Lower lobe of right lung (tissue), 2 donors: ENCODE measurements around the gene SLF2. TPM values are rescaled to one million over a fixed set of nuclear protein-coding genes. Genes with fewer than 3 reads are reported as not detected.
A peak's percentile ranks its signal among the peaks of the same experiment; 100 is the strongest.

Source experiments
- ATAC-seq, 2 donors: fragments of 200-7000 bp; cut with Tn5 transposase; one replicate each; pipeline ENCODE4 v1.9.1; 2020 to 2022; ENCODE audit warnings: mild to moderate bottlenecking in 2 of 2, moderate library complexity in 2 of 2
- DNase-seq: peaks from one replicate; pipeline ENCODE4 v3.0.0-alpha.2; 2020
- H3K27ac ChIP-seq: fragments of 200-600 bp; one replicate; pipeline ENCODE4 v1.8.0; 2022
- H3K27me3 ChIP-seq: fragments of 200-600 bp; one replicate; pipeline ENCODE4 v1.8.0; 2022; ENCODE audit warnings: low read depth
- H3K36me3 ChIP-seq: fragments of 200-600 bp; one replicate; pipeline ENCODE4 v1.8.0; 2022; ENCODE audit warnings: mild to moderate bottlenecking
- H3K4me1 ChIP-seq: fragments of 200-600 bp; one replicate; pipeline ENCODE4 v1.8.0; 2022
- H3K4me3 ChIP-seq: fragments of 200-600 bp; one replicate; pipeline ENCODE4 v1.8.0; 2022; ENCODE audit warnings: mild to moderate bottlenecking
- H3K9me3 ChIP-seq: fragments of 200-600 bp; one replicate; pipeline ENCODE4 v1.8.0; 2022
- intact Hi-C: fragments of 100-400 bp; cut with DNase I; formaldehyde crosslinking; loops from one replicate; pipeline ENCODE4 v1.11.0; 2022
- total RNA-seq: library from RNA; stranded (reverse); fragmentation: NEBNext Ultra II Directional; extraction: Animal tissue kit (Norgen Biotek cat#: 25700); gene quantifications from one replicate; pipeline ENCODE4 v1.2.1, GENCODE V29; 2021
- TF ChIP-seq, protein P1 (sequence below): fragments of 200-600 bp; IDR thresholded peaks from one replicate; pipeline ENCODE4 v1.8.0; 2022; ENCODE audit warnings: antibody characterized with exemption, mild to moderate bottlenecking
- donor health status: DM: no; HTN: yes; CAD: no; lungs with severe emphysema.

The SLF2 gene
- total RNA-seq, 1 donor from 2014 or later: 34.4 TPM

DNA sequence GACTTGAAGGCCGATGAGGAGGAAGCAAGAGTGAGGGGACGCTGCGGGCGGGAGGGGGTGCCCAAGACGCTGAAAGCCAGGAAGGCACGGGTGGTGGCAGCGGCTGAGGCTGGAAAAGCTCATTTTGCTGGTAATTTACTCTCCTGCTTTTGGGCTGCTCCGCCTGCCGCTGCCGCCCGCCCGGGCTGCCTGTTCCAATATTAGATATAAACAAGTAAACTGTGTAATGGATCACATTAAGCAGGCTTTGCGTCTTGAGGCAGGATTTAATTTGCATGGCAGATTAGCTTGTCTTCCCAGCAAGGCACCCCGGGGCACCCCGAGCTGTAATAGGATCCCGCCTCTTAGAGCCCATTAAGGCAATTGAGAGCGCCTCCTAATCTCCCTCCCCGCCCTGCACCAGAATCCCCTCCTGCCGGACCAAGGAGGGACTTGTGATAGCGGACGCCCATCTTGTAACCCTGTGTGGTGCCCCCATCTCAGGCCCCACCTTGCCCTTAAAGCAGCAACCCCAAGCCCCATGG, 46.1 kb upstream of the SLF2 start:
- no peak overlapping the region for H3K4me3 ChIP-seq
- intact Hi-C loops: no loop called here
- H3K4me1 ChIP-seq: no peaks in the 10 kb centered on the region
- no peak overlapping the region for H3K27ac ChIP-seq
- TF ChIP-seq, protein P1, sequence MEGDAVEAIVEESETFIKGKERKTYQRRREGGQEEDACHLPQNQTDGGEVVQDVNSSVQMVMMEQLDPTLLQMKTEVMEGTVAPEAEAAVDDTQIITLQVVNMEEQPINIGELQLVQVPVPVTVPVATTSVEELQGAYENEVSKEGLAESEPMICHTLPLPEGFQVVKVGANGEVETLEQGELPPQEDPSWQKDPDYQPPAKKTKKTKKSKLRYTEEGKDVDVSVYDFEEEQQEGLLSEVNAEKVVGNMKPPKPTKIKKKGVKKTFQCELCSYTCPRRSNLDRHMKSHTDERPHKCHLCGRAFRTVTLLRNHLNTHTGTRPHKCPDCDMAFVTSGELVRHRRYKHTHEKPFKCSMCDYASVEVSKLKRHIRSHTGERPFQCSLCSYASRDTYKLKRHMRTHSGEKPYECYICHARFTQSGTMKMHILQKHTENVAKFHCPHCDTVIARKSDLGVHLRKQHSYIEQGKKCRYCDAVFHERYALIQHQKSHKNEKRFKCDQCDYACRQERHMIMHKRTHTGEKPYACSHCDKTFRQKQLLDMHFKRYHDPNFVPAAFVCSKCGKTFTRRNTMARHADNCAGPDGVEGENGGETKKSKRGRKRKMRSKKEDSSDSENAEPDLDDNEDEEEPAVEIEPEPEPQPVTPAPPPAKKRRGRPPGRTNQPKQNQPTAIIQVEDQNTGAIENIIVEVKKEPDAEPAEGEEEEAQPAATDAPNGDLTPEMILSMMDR: no peak
- H3K9me3 ChIP-seq: no peaks in the 10 kb centered on the region
- no peaks in the 10 kb centered on the region for H3K36me3 ChIP-seq
- no peak for ATAC-seq
- H3K27me3 ChIP-seq: peaks cover 43% of the 10 kb centered on the region
- no peak for DNase-seq

DNA sequence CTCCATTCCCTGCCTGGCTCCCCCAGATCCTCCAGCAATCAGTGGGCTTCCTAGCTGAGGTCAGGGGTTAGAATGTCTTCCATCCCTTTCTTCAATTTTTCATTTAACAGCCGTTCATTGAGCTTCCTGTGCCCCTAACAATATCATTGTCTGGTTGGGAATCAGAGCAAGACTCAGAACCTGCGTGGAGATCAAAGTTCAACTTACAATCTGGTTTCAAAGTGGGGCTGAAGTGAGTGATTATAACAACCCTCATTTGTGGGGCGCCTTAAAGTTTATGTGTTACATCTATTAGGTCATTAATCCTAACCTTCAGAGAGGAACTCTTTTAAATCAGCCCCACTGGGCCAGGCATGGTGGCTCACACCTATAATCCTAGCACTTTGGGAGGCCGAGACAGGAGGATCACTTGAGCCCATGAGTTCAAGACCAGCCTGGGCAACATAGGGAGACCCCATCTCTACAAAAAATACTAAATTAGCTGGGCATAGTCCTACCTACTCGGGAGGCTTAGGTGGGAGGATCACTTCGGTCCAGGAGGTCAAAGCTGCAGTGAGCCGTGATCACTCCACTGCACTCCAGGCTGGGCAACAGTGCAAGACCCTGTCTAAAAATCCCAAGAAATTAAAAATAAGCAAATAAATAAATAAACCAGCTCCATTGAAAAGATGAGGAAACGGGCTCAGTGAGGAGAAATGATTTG, 45.4 kb upstream of the SLF2 start:
- H3K4me3 ChIP-seq: no peak overlapping the region
- H3K36me3 ChIP-seq: no peaks in the 10 kb centered on the region
- no peak overlapping the region for H3K27ac ChIP-seq
- DNase-seq (no peak), ATAC-seq (no peak)
- H3K4me1 ChIP-seq: no peaks in the 10 kb centered on the region
- intact Hi-C loops: no loop called here
- peaks cover 36% of the 10 kb centered on the region for H3K27me3 ChIP-seq
- TF ChIP-seq, protein P1: no peak
- H3K9me3 ChIP-seq: no peaks in the 10 kb centered on the region

DNA sequence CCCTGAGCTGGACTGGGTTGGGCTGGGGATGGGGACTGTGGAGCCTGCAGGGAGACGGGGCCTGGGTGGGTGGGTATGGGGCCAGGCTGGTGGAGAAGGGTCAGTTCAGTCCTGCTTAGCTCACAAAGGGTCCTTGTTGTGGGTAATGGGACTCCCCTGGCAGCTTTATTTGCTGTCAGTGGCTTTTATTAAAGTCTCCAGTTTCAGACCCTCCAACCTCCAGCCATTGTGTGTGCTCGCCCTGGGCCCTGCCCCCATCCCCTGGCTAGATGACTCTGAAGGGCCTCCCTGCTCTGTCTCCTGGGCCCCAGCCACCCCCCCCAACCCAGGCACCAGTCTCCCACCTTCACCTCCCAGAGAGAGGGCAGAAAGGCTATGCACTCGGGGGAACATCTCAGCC, 44.4 kb upstream of the SLF2 start:
- intact Hi-C loops: no loop called here
- no peaks in the 10 kb centered on the region for H3K4me1 ChIP-seq

DNA sequence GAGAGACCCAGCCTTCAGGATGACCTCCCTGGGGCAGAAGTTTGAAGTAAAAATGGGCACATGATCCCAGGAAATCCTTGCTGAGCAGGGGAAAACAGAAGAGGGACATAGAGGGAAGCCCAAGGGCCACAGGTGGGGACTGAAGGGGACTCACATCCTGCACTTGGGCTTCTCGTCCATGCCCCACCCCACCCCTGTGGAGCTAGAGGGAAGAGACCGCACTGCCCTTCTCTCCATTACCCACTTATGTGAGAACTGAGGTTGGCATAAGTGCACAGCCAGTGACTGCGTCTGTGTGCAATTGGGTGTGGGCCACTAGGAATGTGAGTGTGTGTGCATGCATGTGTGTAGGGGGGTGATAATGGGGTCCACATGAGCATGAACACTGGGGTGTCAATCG, 43.4 kb upstream of the SLF2 start:
- TF ChIP-seq, protein P1: no peak
- Histone ChIP-seq H3K4me3 (no peak overlapping the region), H3K36me3 (no peaks in the 10 kb centered on the region), H3K27ac (no peak overlapping the region), H3K27me3 (peaks cover 42% of the 10 kb centered on the region), H3K9me3 (no peaks in the 10 kb centered on the region), H3K4me1 (no peaks in the 10 kb centered on the region)
- intact Hi-C loops: no loop called here
- DNase-seq (no peak), ATAC-seq (no peak)

More for the DNA sequence above, 44.4 kb upstream of the SLF2 start:
- TF ChIP-seq, protein P1: no peak
- Histone ChIP-seq H3K4me3 (no peak overlapping the region), H3K9me3 (no peaks in the 10 kb centered on the region), H3K27me3 (peaks cover 37% of the 10 kb centered on the region), H3K27ac (no peak overlapping the region), H3K36me3 (no peaks in the 10 kb centered on the region)
- ATAC-seq (no peak), DNase-seq (no peak)

DNA sequence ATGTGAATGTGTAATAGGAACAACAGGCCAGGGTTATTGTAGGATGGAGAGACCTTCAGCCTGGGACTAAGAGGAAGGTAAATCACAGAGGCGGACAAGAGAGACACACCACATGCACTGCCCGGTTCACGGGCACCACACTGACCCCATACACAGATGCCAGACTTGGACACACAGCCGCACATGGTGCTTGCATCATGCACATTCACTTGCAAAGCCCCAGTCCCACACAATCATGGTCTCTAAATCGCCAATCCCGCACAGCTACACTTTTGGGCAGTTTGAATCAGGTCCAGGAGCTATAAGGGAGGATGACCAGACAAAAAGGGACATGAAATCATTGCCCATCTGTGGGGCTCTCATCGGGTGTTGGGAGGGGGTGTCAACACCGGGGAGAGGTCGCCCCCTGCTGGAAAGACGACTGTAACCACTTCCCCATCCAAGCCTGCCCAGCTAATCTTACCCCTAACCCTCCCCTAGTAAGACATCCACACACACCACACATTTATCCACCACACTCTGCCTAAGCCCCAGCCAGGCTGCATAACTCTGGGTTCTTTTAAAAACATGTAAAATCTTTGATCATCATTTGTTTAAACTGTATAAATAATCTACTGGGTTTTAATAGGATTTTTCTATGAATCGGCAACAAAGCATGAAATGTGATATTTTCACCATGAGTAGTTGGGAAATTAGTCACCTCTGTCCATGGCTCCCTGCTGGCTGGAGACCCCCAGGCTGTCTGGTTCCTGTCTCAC, 40.5 kb upstream of the SLF2 start:
- TF ChIP-seq, protein P1: peak; percentile 33
- no peak overlapping the region for H3K27ac ChIP-seq
- H3K36me3 ChIP-seq: no peaks in the 10 kb centered on the region
- ATAC-seq (no peak), DNase-seq (no peak)
- intact Hi-C loops: no loop called here
- no peaks in the 10 kb centered on the region for H3K9me3 ChIP-seq
- no peak overlapping the region for H3K4me3 ChIP-seq
- no peaks in the 10 kb centered on the region for H3K4me1 ChIP-seq
- peaks cover 46% of the 10 kb centered on the region for H3K27me3 ChIP-seq
